Ascending aorta (tissue), 2 donors: ENCODE data around the gene CORO1C. TPM values are rescaled to one million over a fixed set of nuclear protein-coding genes. Genes with fewer than 3 reads are reported as not detected.
"Not testable (repeated sequence)": the region's sequence is repeated elsewhere in the genome, so short reads cannot be mapped to it uniquely, and the experiment has no call there.

ENCODE experiments used
- DNase-seq, 2 donors: peaks; one replicate each; pipeline ENCODE4 v3.0.0-alpha.2; 2019; ENCODE audit warnings: low spot score in 2 of 2
- H3K27ac ChIP-seq, 2 donors: fragments of 200-600 bp; sonication (generic); one replicate each; pipeline ENCODE4 v1.5.1; 2016 to 2017; ENCODE audit warnings: mild to moderate bottlenecking in 1 of 2
- H3K27me3 ChIP-seq: fragments of 200-600 bp; sonication (generic); one replicate; pipeline ENCODE4 v1.5.1; 2017
- H3K36me3 ChIP-seq, 2 donors: fragments of 200-600 bp; sonication (generic); one replicate each; pipeline ENCODE4 v1.5.1; 2016
- H3K4me1 ChIP-seq, 2 donors: fragments of 200-600 bp; sonication (generic); one replicate each; pipeline ENCODE4 v1.5.1; 2016 to 2017; ENCODE audit warnings: mild to moderate bottlenecking in 1 of 2
- H3K4me3 ChIP-seq, 2 donors: fragments of 200-600 bp; sonication (generic); one replicate each; pipeline ENCODE4 v1.5.1; 2016 to 2017; ENCODE audit warnings: mild to moderate bottlenecking in 1 of 2
- H3K9me3 ChIP-seq, 2 donors: fragments of 200-600 bp; sonication (generic); one replicate each; pipeline ENCODE4 v1.5.1; 2016
- intact Hi-C: fragments of 100-400 bp; cut with DNase I; formaldehyde crosslinking; loops from one replicate; pipeline ENCODE4 v1.15.1; 2023
- total RNA-seq: library from RNA; depleted of rRNA; stranded (reverse); fragments of >200 nt; gene quantifications from one replicate; pipeline ENCODE4 v1.1.0, GENCODE V29; 2016
- TF ChIP-seq, protein P1 (sequence below), 3 experiments: fragments of 200-600 bp in 2 of 3; fragments of 450-650 bp in 1 of 3; sonication (generic) in 2 of 3; IDR thresholded peaks; one replicate each; pipeline ENCODE4 v1.5.1; 2016 to 2019; ENCODE audit warnings: antibody characterized with exemption in 3 of 3, mild to moderate bottlenecking in 1 of 3, moderate library complexity in 1 of 3

Gene CORO1C
- total RNA-seq, 1 donor from 2014 or later, result 106 TPM

DNA sequence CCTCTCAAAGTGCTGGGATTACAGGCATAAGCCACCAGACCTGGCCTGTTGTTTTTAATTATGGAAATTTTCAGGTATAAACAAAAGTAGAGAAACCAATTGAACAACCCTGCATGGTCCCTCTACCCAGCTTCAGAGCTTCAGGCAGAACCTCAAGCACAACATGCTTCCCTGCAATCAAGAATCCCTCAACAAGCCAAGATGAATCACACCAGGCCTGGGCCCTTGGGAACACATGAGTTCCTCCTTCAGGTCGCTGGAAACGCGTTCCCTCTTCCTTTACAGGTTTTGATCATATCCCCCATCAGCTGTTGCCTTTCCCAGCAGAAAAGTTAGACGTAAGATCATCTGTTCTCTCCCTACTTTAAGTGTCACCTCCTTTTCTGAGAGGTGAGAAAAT, 20.5 kb upstream of the CORO1C start:
- TF ChIP-seq, protein P1, sequence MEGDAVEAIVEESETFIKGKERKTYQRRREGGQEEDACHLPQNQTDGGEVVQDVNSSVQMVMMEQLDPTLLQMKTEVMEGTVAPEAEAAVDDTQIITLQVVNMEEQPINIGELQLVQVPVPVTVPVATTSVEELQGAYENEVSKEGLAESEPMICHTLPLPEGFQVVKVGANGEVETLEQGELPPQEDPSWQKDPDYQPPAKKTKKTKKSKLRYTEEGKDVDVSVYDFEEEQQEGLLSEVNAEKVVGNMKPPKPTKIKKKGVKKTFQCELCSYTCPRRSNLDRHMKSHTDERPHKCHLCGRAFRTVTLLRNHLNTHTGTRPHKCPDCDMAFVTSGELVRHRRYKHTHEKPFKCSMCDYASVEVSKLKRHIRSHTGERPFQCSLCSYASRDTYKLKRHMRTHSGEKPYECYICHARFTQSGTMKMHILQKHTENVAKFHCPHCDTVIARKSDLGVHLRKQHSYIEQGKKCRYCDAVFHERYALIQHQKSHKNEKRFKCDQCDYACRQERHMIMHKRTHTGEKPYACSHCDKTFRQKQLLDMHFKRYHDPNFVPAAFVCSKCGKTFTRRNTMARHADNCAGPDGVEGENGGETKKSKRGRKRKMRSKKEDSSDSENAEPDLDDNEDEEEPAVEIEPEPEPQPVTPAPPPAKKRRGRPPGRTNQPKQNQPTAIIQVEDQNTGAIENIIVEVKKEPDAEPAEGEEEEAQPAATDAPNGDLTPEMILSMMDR (IDR thresholded peaks at IDR 0.05), result no peak
- Histone ChIP-seq H3K4me1 (no peaks in the 10 kb centered on the region), H3K4me3 (no peak overlapping the region), H3K27ac (no peak overlapping the region), H3K27me3 (no peaks in the 10 kb centered on the region), H3K9me3 (no peaks in the 10 kb centered on the region), H3K36me3 (no peaks in the 10 kb centered on the region)
- intact Hi-C loops, result no loop called here
- peak in 1 of 2 donors; percentile 48 for DNase-seq

DNA sequence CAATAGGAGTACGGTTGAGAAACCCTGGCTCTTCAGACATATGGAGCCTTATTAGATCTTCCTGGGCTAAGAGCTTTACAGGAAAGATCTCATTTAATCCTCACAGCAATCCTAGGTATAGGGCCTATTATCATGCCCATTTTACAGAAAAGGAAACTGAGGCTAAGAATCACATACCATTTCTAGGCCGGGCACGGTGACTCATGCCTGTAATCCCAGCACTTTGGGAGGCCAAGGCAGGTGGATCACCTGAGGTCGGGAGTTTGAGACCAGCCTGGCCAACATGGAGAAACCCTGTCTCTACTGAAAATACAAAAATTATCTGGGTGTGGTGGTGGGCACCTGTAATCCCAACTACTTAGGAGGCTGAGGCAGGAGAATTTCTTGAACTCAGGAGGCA, 19.7 kb upstream of the CORO1C start:
- DNase-seq, intact Hi-C loops, H3K27ac ChIP-seq, H3K27me3 ChIP-seq, H3K4me1 ChIP-seq, H3K4me3 ChIP-seq, H3K9me3 ChIP-seq, H3K36me3 ChIP-seq: not testable (repeated sequence)

DNA sequence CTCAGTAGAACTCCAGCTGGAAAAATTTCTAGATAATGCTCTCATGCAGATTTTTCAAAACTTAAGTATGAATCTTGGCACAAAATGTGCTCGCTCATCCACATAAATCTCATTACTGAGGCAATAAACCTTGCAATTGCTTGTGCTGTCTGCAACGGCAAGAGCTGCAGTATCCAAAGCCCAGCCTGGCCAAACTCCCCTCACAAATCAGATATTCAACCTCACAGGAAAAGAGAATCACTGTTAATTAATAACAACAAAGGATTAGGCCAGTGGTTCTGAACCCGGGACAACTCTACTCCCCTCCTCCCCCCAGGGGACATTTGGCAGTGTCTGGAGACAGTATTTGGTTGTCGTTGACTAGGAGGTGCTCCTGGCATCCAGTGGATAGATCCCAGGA, 19.2 kb upstream of the CORO1C start:
- TF ChIP-seq, protein P1 (IDR thresholded peaks at IDR 0.05), result no peak
- Histone ChIP-seq H3K4me3 (no peak overlapping the region), H3K36me3 (no peaks in the 10 kb centered on the region), H3K9me3 (no peaks in the 10 kb centered on the region), H3K27me3 (no peaks in the 10 kb centered on the region), H3K4me1 (no peaks in the 10 kb centered on the region), H3K27ac (no peak overlapping the region)
- peak in 1 of 2 donors; percentile 27 for DNase-seq
- intact Hi-C loops, result no loop called here

DNA sequence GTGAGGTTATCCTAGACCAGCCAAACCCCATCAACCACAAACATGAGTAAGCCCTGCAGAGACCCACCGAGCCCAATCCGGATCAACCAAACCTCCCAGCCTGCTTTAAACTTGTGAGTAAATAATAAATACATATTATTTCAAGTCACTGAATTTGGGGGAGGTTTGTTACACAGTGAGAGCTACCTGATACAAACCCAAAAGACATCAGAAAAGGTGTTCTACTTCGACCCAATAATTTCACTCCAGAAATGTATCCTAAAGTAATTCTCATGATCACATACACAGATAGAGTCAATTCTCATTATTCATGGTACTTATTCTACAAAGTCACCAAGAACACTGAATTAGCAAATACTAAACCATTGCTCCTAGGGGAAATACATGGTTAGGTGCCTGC, 16.2 kb upstream of the CORO1C start:
- Histone ChIP-seq H3K9me3 (no peaks in the 10 kb centered on the region), H3K4me3 (no peak overlapping the region), H3K27ac (no peak overlapping the region), H3K27me3 (no peaks in the 10 kb centered on the region), H3K4me1 (no peaks in the 10 kb centered on the region), H3K36me3 (no peaks in the 10 kb centered on the region)
- intact Hi-C loops, result no loop called here
- TF ChIP-seq, protein P1 (IDR thresholded peaks at IDR 0.05), result no peak
- DNase-seq, result peak in 1 of 2 donors; percentile 12

DNA sequence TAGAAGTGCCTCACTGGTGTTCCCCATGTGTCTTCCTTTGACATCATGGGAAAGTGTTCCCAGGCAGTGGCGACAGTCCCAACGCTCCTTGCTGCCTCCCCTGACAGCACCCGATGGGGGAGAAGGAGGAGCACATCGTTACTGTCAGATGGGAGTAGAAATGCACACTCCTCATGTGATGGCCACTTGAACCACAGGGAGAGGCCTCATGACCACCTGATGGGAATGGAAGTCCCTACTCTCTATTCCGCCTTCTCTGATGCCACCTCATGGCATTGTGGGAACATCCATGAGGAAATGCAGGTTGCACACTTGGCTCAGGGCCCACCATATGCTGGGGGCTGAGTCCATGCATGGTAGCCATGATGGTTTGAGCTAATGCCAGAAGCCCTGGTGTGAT, 14.3 kb upstream of the CORO1C start:
- no peaks in the 10 kb centered on the region for H3K36me3 ChIP-seq
- no peak overlapping the region for H3K27ac ChIP-seq
- H3K27me3 ChIP-seq, result no peaks in the 10 kb centered on the region
- H3K4me3 ChIP-seq, result no peak overlapping the region
- peak in 1 of 2 donors; percentile 49 for DNase-seq
- H3K9me3 ChIP-seq, result no peaks in the 10 kb centered on the region
- intact Hi-C loops, result no loop called here
- TF ChIP-seq, protein P1 (IDR thresholded peaks at IDR 0.05), result no peak
- no peaks in the 10 kb centered on the region for H3K4me1 ChIP-seq

GRCh38 chr12:108744021-108744897, 12.9 kb upstream of the CORO1C start:
- Histone ChIP-seq H3K4me1 (no peaks in the 10 kb centered on the region), H3K9me3 (no peaks in the 10 kb centered on the region), H3K36me3 (no peaks in the 10 kb centered on the region), H3K27me3 (no peaks in the 10 kb centered on the region), H3K4me3 (no peak overlapping the region), H3K27ac (no peak overlapping the region)
- TF ChIP-seq, protein P1 (IDR thresholded peaks at IDR 0.05), result no peak
- peak in 1 of 2 donors; percentile 58 for DNase-seq
- intact Hi-C loops, result no loop called here
